ENCODE measurements around the gene CTNNA3.
"Not testable (repeated sequence)": the region's sequence is repeated elsewhere in the genome, so short reads cannot be mapped to it uniquely, and the experiment has no call there.

Gene CTNNA3

DNA sequence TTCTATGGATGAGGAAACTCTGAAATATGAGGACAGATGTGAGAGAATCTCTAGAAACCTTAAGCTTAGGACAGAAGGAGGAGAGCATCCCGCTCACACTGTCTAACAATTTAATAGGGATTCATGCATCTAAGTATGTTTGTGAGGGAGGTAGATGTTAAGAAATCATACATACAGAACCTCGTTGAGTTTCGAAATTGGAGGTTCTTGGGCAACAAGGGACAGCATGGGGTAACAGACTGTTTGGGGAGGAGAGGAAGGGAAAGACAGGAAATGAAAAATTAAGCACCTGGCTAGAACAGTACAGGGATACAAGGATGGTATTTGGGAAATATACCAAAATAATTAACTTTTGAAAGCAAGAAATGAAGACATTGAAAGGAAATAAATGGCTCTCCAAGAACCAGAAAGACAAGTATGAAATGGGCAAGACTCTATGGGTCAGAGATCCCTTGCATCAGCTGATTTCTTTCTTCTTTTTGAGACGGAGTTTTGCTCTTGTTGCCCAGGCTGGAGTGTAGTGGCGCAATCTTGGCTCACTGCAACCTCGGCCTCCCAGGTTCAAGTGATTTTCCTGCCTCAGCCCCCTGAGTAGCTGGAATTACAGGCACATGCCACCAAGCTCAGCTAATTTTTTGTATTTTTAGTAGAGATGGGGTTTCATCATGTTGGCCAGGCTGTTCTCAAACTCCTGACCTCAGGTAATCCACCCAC, 207.9 kb downstream of the CTNNA3 start:
- DNase-seq (ENCODE audit: low spot score in 2 of 2) = no peak
- no peaks in the 10 kb centered on the region; the same call in 1 of the 2 replicates for H3K27me3 ChIP-seq (ENCODE audit: low read depth)
- no peaks in the 10 kb centered on the region for H3K36me3 ChIP-seq (replicated peaks)
- H3K4me1 ChIP-seq = no peaks in the 10 kb centered on the region
- no peaks in the 10 kb centered on the region for H3K9me3 ChIP-seq
- no peak overlapping the region for H3K4me3 ChIP-seq
- in situ Hi-C loops (cut with MboI; ENCODE audit: low sequenced_read_pairs) = no loop called here

DNA sequence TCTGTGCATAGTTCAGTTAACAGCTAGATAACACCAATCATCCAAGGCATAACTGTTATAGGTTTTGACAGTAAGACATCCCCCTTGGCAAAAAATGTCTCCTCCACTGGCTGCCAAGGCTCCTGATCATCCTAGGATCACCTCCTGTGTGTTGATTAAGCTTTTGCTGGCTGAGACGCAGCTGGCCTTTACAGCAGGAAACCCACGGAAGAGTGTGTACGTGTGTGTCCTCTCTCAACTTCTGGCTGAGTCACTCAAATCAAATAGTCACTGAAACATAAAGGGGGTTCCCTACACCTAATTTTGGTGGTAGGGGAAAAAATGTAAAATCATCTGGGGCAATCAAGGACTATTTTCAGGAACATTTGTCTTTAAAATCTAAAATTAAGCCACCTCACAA, 208.8 kb downstream of the CTNNA3 start:
- no peak for DNase-seq (ENCODE audit: low spot score in 2 of 2)
- H3K4me1 ChIP-seq = no peaks in the 10 kb centered on the region
- no peaks in the 10 kb centered on the region for H3K9me3 ChIP-seq
- in situ Hi-C loops (cut with MboI; ENCODE audit: low sequenced_read_pairs) = no loop called here
- H3K36me3 ChIP-seq (replicated peaks) = no peaks in the 10 kb centered on the region
- H3K4me3 ChIP-seq = no peak overlapping the region
- H3K27me3 ChIP-seq (ENCODE audit: low read depth) = no peaks in the 10 kb centered on the region; the same call in 1 of the 2 replicates

DNA sequence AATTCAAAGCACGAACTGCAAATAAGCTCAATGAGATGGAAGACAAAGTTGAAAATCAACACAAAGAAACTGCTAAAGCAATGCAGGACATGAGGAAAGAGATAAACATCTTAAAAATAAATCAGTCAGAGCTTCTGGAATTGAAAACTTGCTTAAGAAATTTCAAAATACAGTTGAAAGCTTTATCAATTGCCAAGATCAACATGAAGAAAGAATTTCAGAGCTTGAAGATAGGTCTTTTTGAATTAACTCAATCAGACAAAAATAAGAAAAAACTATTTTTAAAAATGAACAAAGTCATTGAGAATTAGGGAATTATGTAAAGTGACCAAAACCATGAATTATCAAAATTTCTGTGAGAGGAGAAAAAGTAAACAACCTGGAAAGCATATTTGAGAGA, 218.1 kb downstream of the CTNNA3 start:
- no peaks in the 10 kb centered on the region for H3K27me3 ChIP-seq (ENCODE audit: low read depth)
- H3K9me3 ChIP-seq = no peaks in the 10 kb centered on the region; the same call in 1 of the 2 replicates
- H3K4me3 ChIP-seq = no peak overlapping the region
- no peak for DNase-seq (ENCODE audit: low spot score in 2 of 2)
- no peaks in the 10 kb centered on the region for H3K4me1 ChIP-seq
- no peaks in the 10 kb centered on the region for H3K36me3 ChIP-seq (replicated peaks)
- in situ Hi-C loops (cut with MboI; ENCODE audit: low sequenced_read_pairs) = no loop called here

DNA sequence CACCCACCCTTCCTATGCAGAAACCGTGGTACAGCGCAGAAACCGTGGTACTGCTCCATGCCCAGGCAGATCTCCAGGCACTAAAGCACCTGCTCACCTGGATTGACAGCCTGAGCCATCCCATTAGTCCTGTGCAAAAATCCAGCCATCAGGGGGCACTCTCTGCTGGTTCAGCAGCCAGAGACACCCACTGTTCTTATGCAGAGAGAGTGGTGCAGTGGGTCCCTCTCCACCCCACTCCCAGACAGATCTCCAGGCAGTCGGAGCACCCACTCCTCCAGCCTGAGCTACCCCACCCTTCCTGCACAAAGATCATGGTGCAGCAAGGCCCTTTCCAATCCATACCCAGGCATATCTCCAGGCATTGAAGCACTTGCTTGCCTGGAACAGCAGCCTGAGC, 219.8 kb downstream of the CTNNA3 start:
- Histone ChIP-seq H3K4me1 (no peaks in the 10 kb centered on the region), H3K9me3 (no peaks in the 10 kb centered on the region; the same call in 1 of the 2 replicates), H3K4me3 (no peak overlapping the region), H3K27me3 (ENCODE audit: low read depth) (no peaks in the 10 kb centered on the region), H3K36me3 (replicated peaks) (no peaks in the 10 kb centered on the region)
- in situ Hi-C loops (cut with MboI; ENCODE audit: low sequenced_read_pairs) = no loop called here
- no peak for DNase-seq (ENCODE audit: low spot score in 2 of 2)

DNA sequence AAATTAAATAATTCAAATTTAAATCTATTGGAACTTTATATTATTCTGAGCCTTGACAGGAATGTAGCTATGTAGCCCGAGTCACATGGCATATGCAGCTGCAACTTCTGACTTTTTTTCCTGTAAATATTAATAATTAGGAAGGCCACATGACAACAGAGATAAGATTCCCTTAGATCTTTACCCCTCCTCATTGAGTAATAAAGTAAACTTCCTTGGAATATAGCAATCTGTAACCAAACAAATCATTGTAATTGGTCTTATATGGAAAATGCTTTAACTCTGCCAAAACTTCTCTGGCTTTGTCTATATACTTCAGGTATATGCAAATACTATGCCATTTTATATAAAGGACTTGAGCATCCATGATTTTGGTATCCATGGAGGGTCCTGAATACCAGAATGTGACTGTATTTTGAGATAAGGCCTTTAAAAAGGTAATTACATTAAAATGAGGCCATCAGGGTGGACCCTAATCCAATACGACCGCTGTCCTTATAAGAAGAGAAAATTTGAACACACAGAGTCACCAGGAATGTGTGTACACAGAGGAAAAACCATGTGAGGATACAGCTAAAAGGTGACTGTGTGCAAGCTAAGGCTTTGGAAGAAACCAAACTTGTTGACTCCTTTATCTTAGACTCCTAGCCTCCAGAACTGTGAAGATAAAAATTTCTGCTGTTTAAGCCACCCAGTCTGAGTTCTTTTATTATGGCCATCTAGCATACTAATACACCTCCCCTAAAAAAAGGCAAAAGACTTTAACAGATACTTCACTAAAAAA, 222.0 kb downstream of the CTNNA3 start:
- Histone ChIP-seq H3K27me3 (ENCODE audit: low read depth) (no peaks in the 10 kb centered on the region), H3K36me3 (replicated peaks) (no peaks in the 10 kb centered on the region), H3K9me3 (no peaks in the 10 kb centered on the region; the same call in 1 of the 2 replicates), H3K4me1 (no peaks in the 10 kb centered on the region), H3K4me3 (no peak overlapping the region)
- DNase-seq (ENCODE audit: low spot score in 2 of 2) = no peak
- in situ Hi-C loops (cut with MboI; ENCODE audit: low sequenced_read_pairs) = no loop called here

DNA sequence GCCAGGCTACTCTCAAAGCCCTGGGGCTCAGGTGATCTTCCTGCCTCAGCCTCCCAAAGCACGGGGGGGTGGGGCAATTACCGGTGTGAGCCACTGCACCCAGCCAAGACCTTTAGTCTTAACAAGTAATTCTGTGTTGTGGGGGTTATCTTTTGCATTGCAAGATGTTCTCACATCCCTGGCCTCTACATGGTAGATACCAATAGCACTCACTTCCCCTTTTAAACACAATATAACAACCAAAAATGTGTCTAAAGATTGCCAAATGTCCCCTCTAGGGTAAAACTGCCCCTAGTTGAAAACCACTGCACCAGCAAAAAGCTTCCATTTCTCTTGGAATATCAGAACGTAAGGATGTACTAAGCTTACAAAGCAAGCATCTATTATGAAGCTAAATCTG, 225.0 kb downstream of the CTNNA3 start:
- no peaks in the 10 kb centered on the region; the same call in 1 of the 2 replicates for H3K9me3 ChIP-seq
- no peaks in the 10 kb centered on the region for H3K36me3 ChIP-seq (replicated peaks)
- no peak for DNase-seq (ENCODE audit: low spot score in 2 of 2)
- no peaks in the 10 kb centered on the region for H3K4me1 ChIP-seq
- no peaks in the 10 kb centered on the region for H3K27me3 ChIP-seq (ENCODE audit: low read depth)
- no peak overlapping the region for H3K4me3 ChIP-seq
- in situ Hi-C loops (cut with MboI; ENCODE audit: low sequenced_read_pairs) = no loop called here

DNA sequence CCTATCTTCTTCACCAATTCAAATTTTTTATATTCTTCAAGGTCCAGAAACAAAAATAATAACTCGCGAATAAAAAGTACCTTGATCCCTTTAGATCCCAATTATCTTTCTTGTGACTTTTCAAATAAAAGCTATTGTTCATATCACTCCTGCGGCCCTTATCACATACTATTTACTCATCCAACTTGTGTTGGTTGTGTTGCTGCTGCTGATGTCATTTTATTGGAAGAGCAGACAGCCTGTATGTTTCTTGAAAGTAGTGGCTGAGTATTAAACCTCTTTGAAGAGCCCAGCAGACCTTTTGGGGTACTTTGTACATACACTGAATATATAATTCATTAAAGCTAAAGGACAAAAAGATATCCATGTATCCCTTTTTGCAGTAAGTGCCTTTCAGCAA, 231.7 kb downstream of the CTNNA3 start:
- DNase-seq (ENCODE audit: low spot score in 2 of 2) = no peak
- in situ Hi-C loops (cut with MboI; ENCODE audit: low sequenced_read_pairs) = no loop called here
- H3K36me3 ChIP-seq (replicated peaks) = no peaks in the 10 kb centered on the region
- H3K4me3 ChIP-seq = no peak overlapping the region
- H3K9me3 ChIP-seq = no peaks in the 10 kb centered on the region; the same call in 1 of the 2 replicates
- no peaks in the 10 kb centered on the region for H3K4me1 ChIP-seq
- H3K27me3 ChIP-seq (ENCODE audit: low read depth) = no peaks in the 10 kb centered on the region

DNA sequence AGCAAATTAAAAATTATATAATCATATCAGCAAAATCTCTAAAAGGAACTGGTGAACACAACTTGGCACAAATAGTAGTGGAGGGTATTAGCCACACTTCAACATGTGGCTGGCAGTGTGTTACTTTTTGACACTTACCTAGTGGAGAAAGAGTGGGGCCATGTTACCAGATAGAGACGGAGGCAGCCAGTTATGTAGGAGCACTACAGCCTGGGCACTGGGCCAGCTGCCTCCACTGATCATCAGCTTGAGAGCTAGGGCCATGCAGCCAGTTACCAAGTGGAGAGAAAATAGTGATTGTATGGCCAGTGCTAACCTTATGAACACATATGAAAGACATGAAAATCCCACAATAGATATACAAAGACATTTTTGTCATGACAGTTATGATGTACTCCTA, 243.1 kb downstream of the CTNNA3 start:
- no peak for DNase-seq (ENCODE audit: low spot score in 2 of 2)
- Histone ChIP-seq H3K4me1 (no peaks in the 10 kb centered on the region), H3K36me3 (replicated peaks) (no peaks in the 10 kb centered on the region), H3K27me3 (ENCODE audit: low read depth) (no peaks in the 10 kb centered on the region; the same call in 1 of the 2 replicates), H3K9me3 (no peaks in the 10 kb centered on the region), H3K4me3 (no peak overlapping the region)
- in situ Hi-C loops (cut with MboI; ENCODE audit: low sequenced_read_pairs) = no loop called here

DNA sequence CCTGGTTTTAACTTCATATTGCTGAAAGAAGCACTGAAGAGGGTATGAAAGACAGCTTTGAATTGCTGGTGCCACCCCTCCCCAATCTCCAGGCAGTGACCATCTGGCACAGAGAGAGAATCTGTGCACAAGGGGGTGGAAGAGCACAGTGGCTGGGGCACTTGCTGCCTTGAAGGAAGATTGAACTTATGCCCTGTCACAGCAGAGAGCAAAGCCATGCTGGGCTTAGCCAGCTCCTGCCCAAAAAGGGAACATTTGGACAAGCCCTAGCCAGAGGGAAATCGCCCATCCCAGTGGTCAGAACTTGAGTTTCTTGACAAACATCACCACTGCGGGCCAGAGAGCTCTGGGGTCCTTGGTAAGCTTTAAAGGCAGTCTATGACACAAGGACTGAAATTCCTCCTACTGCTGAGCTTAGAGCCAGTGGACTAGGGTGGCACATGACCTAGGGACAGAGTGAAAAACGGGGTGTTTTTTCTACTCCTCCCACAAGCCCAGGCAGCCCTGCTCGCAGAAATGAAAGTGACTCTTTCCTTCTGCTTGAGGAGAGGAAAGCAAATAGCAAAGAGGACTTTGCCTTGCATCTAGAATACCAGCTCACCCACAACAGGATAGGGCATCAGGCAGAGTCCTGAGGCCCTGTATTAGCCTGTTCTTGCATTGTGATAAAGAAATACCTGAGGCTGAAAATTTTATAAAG, 257.2 kb downstream of the CTNNA3 start:
- Histone ChIP-seq H3K9me3 (no peaks in the 10 kb centered on the region), H3K4me1 (no peaks in the 10 kb centered on the region), H3K36me3 (replicated peaks) (no peaks in the 10 kb centered on the region), H3K27me3 (ENCODE audit: low read depth) (no peaks in the 10 kb centered on the region), H3K4me3 (no peak overlapping the region)
- in situ Hi-C loops (cut with MboI; ENCODE audit: low sequenced_read_pairs) = no loop called here
- no peak for DNase-seq (ENCODE audit: low spot score in 2 of 2)

DNA sequence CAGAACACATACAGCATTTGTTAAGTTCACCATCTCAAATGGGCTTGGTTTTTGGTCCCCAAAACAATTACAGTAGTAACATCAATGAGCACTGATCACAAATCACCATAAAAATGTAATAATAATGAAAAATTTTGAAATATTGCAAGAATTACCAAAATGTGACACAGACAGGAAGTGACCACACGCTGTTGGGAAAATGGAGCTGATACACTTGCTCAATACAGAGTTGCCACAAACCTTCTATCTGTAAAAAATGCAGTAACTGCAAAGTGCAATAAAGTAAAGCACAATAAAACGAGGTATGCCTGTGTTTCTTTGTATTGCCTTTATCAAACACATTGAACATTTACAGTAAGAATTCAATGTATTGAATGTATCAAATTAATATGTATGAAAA, 262.7 kb downstream of the CTNNA3 start:
- no peak for DNase-seq (ENCODE audit: low spot score in 2 of 2)
- H3K9me3 ChIP-seq = no peaks in the 10 kb centered on the region

DNA sequence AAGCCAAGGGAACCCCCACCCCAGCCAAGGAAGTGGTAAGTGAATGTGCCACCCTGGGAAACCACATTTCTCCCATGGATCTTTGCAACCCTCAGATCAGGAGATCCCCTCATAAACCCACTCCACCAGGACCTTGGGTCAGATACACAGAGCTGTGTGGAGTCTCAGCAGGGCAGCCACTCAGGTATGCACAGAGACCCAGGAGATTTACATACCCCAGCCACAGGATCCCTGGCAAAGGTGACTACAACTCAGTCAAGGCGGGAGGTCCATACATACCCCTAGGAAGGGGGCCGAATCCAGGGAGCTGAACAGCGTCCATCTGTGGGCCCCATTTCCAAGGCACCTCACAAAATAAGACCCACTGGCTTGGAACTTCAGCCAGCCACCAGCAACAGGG, 293.4 kb downstream of the CTNNA3 start:
- H3K4me1 ChIP-seq = no peaks in the 10 kb centered on the region
- H3K36me3 ChIP-seq (replicated peaks) = no peaks in the 10 kb centered on the region
- no peak for DNase-seq (ENCODE audit: low spot score in 2 of 2)
- H3K9me3 ChIP-seq = no peaks in the 10 kb centered on the region
- in situ Hi-C loops (cut with MboI; ENCODE audit: low sequenced_read_pairs) = no loop called here
- no peak overlapping the region for H3K4me3 ChIP-seq
- H3K27me3 ChIP-seq (ENCODE audit: low read depth) = no peaks in the 10 kb centered on the region

More for the DNA sequence above, 262.7 kb downstream of the CTNNA3 start:
- Histone ChIP-seq H3K4me1 (no peaks in the 10 kb centered on the region), H3K4me3 (no peak overlapping the region), H3K27me3 (ENCODE audit: low read depth) (no peaks in the 10 kb centered on the region), H3K36me3 (replicated peaks) (no peaks in the 10 kb centered on the region)
- in situ Hi-C loops (cut with MboI; ENCODE audit: low sequenced_read_pairs) = no loop called here

DNA sequence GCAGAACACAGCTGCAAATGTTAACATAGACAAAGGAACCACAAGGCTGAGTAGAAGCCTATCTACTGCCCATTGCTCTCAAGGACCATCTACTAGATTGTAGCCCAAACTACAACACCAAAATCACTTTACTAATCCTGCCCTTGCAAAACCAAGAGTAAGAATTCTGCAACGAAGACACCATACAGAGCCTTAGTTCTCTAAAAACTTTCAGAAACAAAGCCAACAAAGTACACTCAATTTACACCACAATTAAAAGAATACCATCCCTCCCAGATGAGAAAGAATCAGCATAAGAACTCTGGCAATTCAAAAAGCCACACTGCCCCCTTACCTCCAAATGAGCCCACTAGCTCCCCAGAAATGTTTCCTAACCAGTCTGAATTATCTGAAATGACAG, 294.3 kb downstream of the CTNNA3 start:
- in situ Hi-C loops (cut with MboI; ENCODE audit: low sequenced_read_pairs) = no loop called here
- no peaks in the 10 kb centered on the region for H3K9me3 ChIP-seq
- DNase-seq (ENCODE audit: low spot score in 2 of 2) = no peak
- H3K36me3 ChIP-seq (replicated peaks) = no peaks in the 10 kb centered on the region
- no peaks in the 10 kb centered on the region for H3K27me3 ChIP-seq (ENCODE audit: low read depth)
- no peak overlapping the region for H3K4me3 ChIP-seq
- no peaks in the 10 kb centered on the region for H3K4me1 ChIP-seq

DNA sequence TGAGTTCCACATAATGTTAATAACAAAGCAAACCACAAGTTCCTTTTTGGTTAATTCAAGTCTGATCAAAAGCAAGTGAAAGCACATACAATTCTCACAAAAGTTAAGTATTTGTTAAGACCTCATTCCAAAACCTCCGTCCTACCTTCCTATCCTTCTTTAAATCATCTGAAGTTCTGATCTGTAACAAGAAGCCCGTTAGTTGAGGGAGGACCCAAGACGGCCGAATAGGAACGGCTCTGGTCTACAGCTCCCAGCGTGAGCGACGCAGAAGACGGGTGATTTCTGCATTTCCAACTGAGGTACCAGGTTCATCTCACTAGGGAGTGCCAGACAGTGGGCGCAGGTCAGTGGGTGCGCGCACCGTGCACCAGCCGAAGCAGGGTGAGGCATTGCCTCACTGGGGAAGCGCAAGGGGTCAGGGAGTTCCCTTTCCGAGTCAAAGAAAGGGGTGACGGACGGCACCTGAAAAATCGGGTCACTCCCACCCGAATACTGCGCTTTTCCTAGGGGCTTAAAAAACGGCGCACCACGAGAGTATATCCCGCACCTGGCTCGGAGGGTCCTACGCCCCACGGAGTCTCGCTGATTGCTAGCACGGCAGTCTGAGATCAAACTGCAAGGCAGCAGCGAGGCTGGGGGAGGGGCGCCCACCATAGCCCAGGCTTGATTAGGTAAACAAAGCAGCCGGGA, 309.0 kb downstream of the CTNNA3 start:
- H3K36me3 ChIP-seq (replicated peaks); DNase-seq (ENCODE audit: low spot score in 2 of 2); H3K9me3 ChIP-seq; H3K4me3 ChIP-seq; in situ Hi-C loops (cut with MboI; ENCODE audit: low sequenced_read_pairs); H3K27me3 ChIP-seq (ENCODE audit: low read depth); H3K4me1 ChIP-seq: not testable (repeated sequence)

All from HAP-1 (cell line).